SK-N-SH (cell line): Measurements from ENCODE around the gene ARHGEF18. TPM values are rescaled to one million over a fixed set of nuclear protein-coding genes. Genes with fewer than 3 reads are reported as not detected.
A peak's percentile ranks its signal among the peaks of the same experiment; 100 is the strongest.
"Not testable (repeated sequence)": the region's sequence is repeated elsewhere in the genome, so short reads cannot be mapped to it uniquely, and the experiment has no call there.

Experiments used
- CTCF ChIA-PET: fragments of 300-600, 350-600 bp; formaldehyde crosslinking; extraction: SDS; loops from one replicate; lab custom pipeline; 2021; lab: Yijun Ruan, JAX
- POLR2A ChIA-PET: fragments of 350-600 bp; sonication (Branson Sonifier 250); formaldehyde crosslinking; extraction: SDS; loops from one replicate; lab custom pipeline; 2020; ENCODE audit warnings: antibody characterized with exemption, inconsistent platforms; lab: Yijun Ruan, JAX
- DNase-seq: peaks from one replicate; pipeline ENCODE4 v3.0.0; 2012
- H2AFZ ChIP-seq: fragments of 200-600 bp; sonication (generic); 2 replicates; pipeline ENCODE4 v1.8.1; 2016; ENCODE audit warnings: antibody characterized with exemption, mild to moderate bottlenecking, low read depth
- H3F3A ChIP-seq: fragments of 200-600 bp; sonication (generic); replicated peaks from 2 replicates; pipeline ENCODE3; 2016; ENCODE audit warnings: antibody characterized with exemption, mild to moderate bottlenecking; ENCODE audit not compliant: insufficient read depth
- H3K27ac ChIP-seq, 2 experiments: fragments of 200-500 bp in 1 of 2; fragments of 200-600 bp in 1 of 2; sonication (Bioruptor generic) in 1 of 2; sonication (generic), shearing (Covaris generic) in 1 of 2; 2 replicates each; pipeline versions ENCODE4 v1.5.1 to v1.6.1; 2014 to 2016; ENCODE audit warnings: low read depth in 2 of 2, inconsistent platforms in 1 of 2, low read length in 1 of 2, mild to moderate bottlenecking in 1 of 2, mixed read lengths in 1 of 2
- H3K27me3 ChIP-seq: fragments of 200-600 bp; sonication (generic), shearing (Covaris generic); 2 replicates; pipeline ENCODE4 v1.6.1; 2016; ENCODE audit warnings: mixed run types; ENCODE audit not compliant: insufficient read depth
- H3K36me3 ChIP-seq, 2 experiments: fragments of 200-500 bp in 1 of 2; fragments of 200-600 bp in 1 of 2; sonication (Bioruptor generic) in 1 of 2; sonication (generic) in 1 of 2; replicated peaks in 1 of 2; 2 replicates each; pipeline versions ENCODE3 to v1.5.1; 2014 to 2016; ENCODE audit warnings: low read length in 1 of 2, mild to moderate bottlenecking in 1 of 2; ENCODE audit not compliant: insufficient read depth in 2 of 2, control insufficient read depth in 1 of 2
- H3K4me1 ChIP-seq, 2 experiments: fragments of 200-500 bp in 1 of 2; fragments of 200-600 bp in 1 of 2; sonication (Bioruptor generic) in 1 of 2; sonication (generic), shearing (Covaris generic) in 1 of 2; 2 replicates each; pipeline versions ENCODE4 v1.5.1 to v1.6.1; 2014 to 2016; ENCODE audit warnings: low read depth in 1 of 2, low read length in 1 of 2, mixed run types in 1 of 2; ENCODE audit not compliant: insufficient read depth in 2 of 2, control insufficient read depth in 1 of 2
- H3K4me2 ChIP-seq: fragments of 200-600 bp; sonication (generic), shearing (Covaris generic); 2 replicates; pipeline ENCODE4 v1.6.1; 2017; ENCODE audit warnings: mixed run types
- H3K4me3 ChIP-seq, 2 experiments: fragments of 200-500 bp in 1 of 2; fragments of 200-600 bp in 1 of 2; sonication (Bioruptor generic) in 1 of 2; sonication (generic), shearing (Covaris generic) in 1 of 2; 2 replicates each; pipeline versions ENCODE4 v1.5.1 to v1.8.1; 2014 to 2016; ENCODE audit warnings: low read depth in 2 of 2, inconsistent platforms in 1 of 2, low read length in 1 of 2, mild to moderate bottlenecking in 1 of 2, mixed read lengths in 1 of 2, moderate library complexity in 1 of 2
- H3K79me2 ChIP-seq: fragments of 200-600 bp; sonication (generic); 2 replicates; pipeline ENCODE4 v1.8.1; 2017; ENCODE audit warnings: mild to moderate bottlenecking; ENCODE audit not compliant: insufficient read depth
- H3K9ac ChIP-seq: fragments of 200-600 bp; sonication (generic); 2 replicates; pipeline ENCODE4 v1.6.1; 2017; ENCODE audit warnings: mixed run types
- H3K9me2 ChIP-seq: fragments of 200-600 bp; sonication (generic); 2 replicates; pipeline ENCODE4 v1.6.1; 2017; ENCODE audit warnings: mixed run types
- H3K9me3 ChIP-seq: fragments of 200-600 bp; sonication (generic); 2 replicates; pipeline ENCODE4 v1.6.1; 2017; ENCODE audit warnings: mixed run types, mild to moderate bottlenecking, moderate library complexity
- H4K20me1 ChIP-seq: fragments of 200-600 bp; sonication (generic); 2 replicates; pipeline ENCODE4 v1.6.1; 2017; ENCODE audit warnings: mild to moderate bottlenecking, mixed run types; ENCODE audit not compliant: insufficient read depth
- CHD2 ChIP-seq: fragments of 150-350 bp; IDR thresholded peaks from 2 replicates; pipeline ENCODE4 v1.6.1; 2018; ENCODE audit warnings: low read length; ENCODE audit not compliant: partially characterized antibody
- CTCF ChIP-seq: fragments of 200-600 bp; sonication (generic); IDR thresholded peaks from 2 replicates; pipeline ENCODE4 v1.6.1; 2017; ENCODE audit warnings: antibody characterized with exemption, mild to moderate bottlenecking, moderate library complexity
- IRF3 ChIP-seq: fragments of 150-350 bp; IDR thresholded peaks from 2 replicates; pipeline ENCODE4 v1.6.1; 2016; ENCODE audit warnings: mild to moderate bottlenecking, low read depth, low read length
- RAD21 ChIP-seq: IDR thresholded peaks from 2 replicates; pipeline ENCODE4 v1.6.1; 2012; ENCODE audit warnings: mild to moderate bottlenecking, low read length
- RFX5 ChIP-seq: IDR thresholded peaks from 2 replicates; pipeline ENCODE4 v1.6.1; 2012; ENCODE audit warnings: mild to moderate bottlenecking, improper control_type of control experiment, low read length
- TCF12 ChIP-seq: IDR thresholded peaks from 2 replicates; pipeline ENCODE4 v1.4.0; 2012
- TEAD4 ChIP-seq: IDR thresholded peaks from 2 replicates; pipeline ENCODE4 v1.4.0; 2012; ENCODE audit warnings: mild to moderate bottlenecking, borderline replicate concordance; ENCODE audit not compliant: insufficient read depth
- WGBS: methylation state at CpG from one replicate; pipeline ENCODE4 v1.1.6; 2017; ENCODE audit warnings: low lambda C conversion rate; 5-methylcytosine and 5-hydroxymethylcytosine counted together
- polyA plus RNA-seq, 3 experiments: library from polyadenylated mRNA; depleted of rRNA; stranded (reverse); fragments of >200 nt; gene quantifications; 2 replicates each; pipeline ENCODE4 v1.2.3, GENCODE V29; 2012

Gene ARHGEF18
- polyA plus RNA-seq, 1 of the 3 experiments (the other 2 are of a cell fraction), result 11.7 TPM

- WGBS, result 72% methylated on average over 10 of the region's 10 CpGs
- H3K4me3 ChIP-seq, result no peak overlapping the region
- H3K36me3 ChIP-seq, result no peaks in the 10 kb centered on the region
- H4K20me1 ChIP-seq, result no peaks in the 10 kb centered on the region
- no peaks in the 10 kb centered on the region for H3K9me3 ChIP-seq
- TF ChIP-seq RAD21 (peak; percentile 47), IRF3 (no peak), CHD2 (no peak), TEAD4 (no peak), CTCF (peak; percentile 53)
- no peaks in the 10 kb centered on the region for H3F3A ChIP-seq
- CTCF ChIA-PET, result interaction anchor here (0.9 to 2.5 kb wide), 8 partner anchors 11 to 68 kb away, joined by 3 to 21 read pairs (median 4); partner anchors contain the start of gene ARHGEF18
- POLR2A ChIA-PET, result no interaction called here
- H3K9ac ChIP-seq, result no peak overlapping the region
- H3K79me2 ChIP-seq, result no peaks in the 10 kb centered on the region
- no peaks in the 10 kb centered on the region; a peak in 2 of 4 replicates for H3K4me1 ChIP-seq
- no peaks in the 10 kb centered on the region for H3K27me3 ChIP-seq
- H3K4me2 ChIP-seq, result no peak overlapping the region
- H2AFZ ChIP-seq, result no peak overlapping the region
- H3K27ac ChIP-seq, result no peak overlapping the region
- no peak for DNase-seq
- H3K9me2 ChIP-seq, result no peaks in the 10 kb centered on the region
These were observed 18.1 kb downstream of the ARHGEF18 start for GRCh38 chr19:7366701-7367420.

DNA sequence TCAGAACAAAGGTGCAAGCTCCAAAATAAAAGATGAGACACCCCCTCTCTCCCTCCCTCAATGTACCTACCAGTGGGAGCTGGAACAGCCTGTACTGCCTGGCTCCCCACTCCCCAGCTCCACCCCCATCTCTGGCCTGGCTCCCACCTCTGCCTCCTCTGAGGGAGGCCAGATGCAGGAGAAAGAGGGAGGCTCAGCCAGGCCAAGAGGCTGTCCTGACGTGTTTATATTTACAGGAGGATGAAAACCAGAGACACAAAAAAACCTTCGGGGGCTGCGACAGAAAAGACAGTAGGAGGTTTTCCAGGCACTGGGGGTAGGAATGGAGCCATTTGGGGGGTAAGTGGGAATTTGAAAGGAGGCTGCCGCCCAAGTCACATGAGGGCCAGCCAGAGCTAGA lies 19.7 kb downstream of the ARHGEF18 start:
- no peaks in the 10 kb centered on the region; a peak in 2 of 4 replicates for H3K4me1 ChIP-seq
- no peaks in the 10 kb centered on the region for H3F3A ChIP-seq
- CTCF ChIA-PET, result interaction anchor here (1.1 to 1.4 kb wide), 3 partner anchors 11 to 266 kb away, joined by 3 to 5 read pairs (median 3); no protein-coding TSS in a partner anchor
- POLR2A ChIA-PET, result no interaction called here
- TF ChIP-seq CHD2, result no peak
- peak; percentile 31; the same call in 1 of the 2 replicates for TF ChIP-seq TCF12
- TF ChIP-seq RFX5, result no peak
- H3K9me3 ChIP-seq, result no peaks in the 10 kb centered on the region
- no peaks in the 10 kb centered on the region for H3K9me2 ChIP-seq
- no peaks in the 10 kb centered on the region for H4K20me1 ChIP-seq
- DNase-seq, result no peak
- no peaks in the 10 kb centered on the region for H3K79me2 ChIP-seq
- no peaks in the 10 kb centered on the region for H3K27me3 ChIP-seq
- no peak overlapping the region for H2AFZ ChIP-seq
- H3K4me2 ChIP-seq, result 0 out of 2 replicates have a peak overlapping the region, but pooled peaks have one; percentile 17
- no peak overlapping the region for H3K4me3 ChIP-seq
- 25% methylated on average over 4 of the region's 4 CpGs for WGBS
- H3K36me3 ChIP-seq, result no peaks in the 10 kb centered on the region
- no peak overlapping the region for H3K9ac ChIP-seq
- peak overlapping the region; percentile 13 to 50; a peak in 1 of 4 replicates for H3K27ac ChIP-seq

GRCh38 chr19:7368866-7369265 lies 20.1 kb downstream of the ARHGEF18 start:
- H3K36me3 ChIP-seq, H3K79me2 ChIP-seq, POLR2A ChIA-PET, H3F3A ChIP-seq, DNase-seq, H3K4me3 ChIP-seq, H3K9me3 ChIP-seq, H3K4me1 ChIP-seq, H3K9ac ChIP-seq, H2AFZ ChIP-seq, H3K9me2 ChIP-seq, H3K27me3 ChIP-seq, H4K20me1 ChIP-seq: not testable (repeated sequence)
- CTCF ChIA-PET, result interaction anchor here (1.1 kb wide), 1 partner anchor 15 kb away, joined by 3 read pairs; no protein-coding TSS in a partner anchor
- Histone ChIP-seq H3K4me2 (peak overlapping the region; percentile 17; the same call in 1 of the 2 replicates), H3K27ac (peak overlapping the region; percentile 13 to 50; a peak in 1 of 4 replicates)
- 42% methylated on average over 13 of the region's 13 CpGs for WGBS
